Stimulated activated CD4-positive, alpha-beta T cell treated with anti-CD3 and anti-CD28 coated beads, Interleukin-12 subunit alpha, Interleukin-12 subunit beta, amount 100 ng/mL, for 48 hours (primary cell): ENCODE data around the gene SLC12A6.
A peak's percentile ranks its signal among the peaks of the same experiment; 100 is the strongest.
"Not testable (repeated sequence)": the region's sequence is repeated elsewhere in the genome, so short reads cannot be mapped to it uniquely, and the experiment has no call there.

Source experiments
- DNase-seq, 3 donors: peaks; one replicate each; pipeline ENCODE4 v3.0.0-alpha.2; 2020; ENCODE audit warnings: low read depth in 2 of 3, low spot score in 1 of 3

SLC12A6 gene

DNA sequence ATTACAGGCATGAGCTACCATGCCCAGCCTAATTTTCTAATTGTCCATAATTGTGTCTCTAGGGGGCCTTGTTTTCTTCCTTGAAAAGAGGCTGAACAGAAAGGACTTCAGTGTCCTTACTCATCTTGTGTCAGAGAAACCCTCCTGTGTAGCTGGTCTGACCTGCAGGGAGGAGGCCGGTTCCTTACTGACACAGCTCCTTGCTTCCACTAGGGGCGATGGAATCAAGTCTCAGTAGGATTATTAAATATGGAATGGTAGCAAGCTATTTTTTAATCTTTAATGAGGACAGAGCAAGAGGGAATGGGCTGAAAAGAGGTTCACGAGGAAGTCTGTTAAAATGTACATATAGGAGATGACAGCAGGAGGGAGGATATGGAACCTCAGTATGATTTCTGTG is 20.8 kb upstream of the SLC12A6 start:
- DNase-seq = no peak

- no peak for DNase-seq
Observed at GRCh38 chr15:34357653-34358052, 20.1 kb upstream of the SLC12A6 start.

- no peak for DNase-seq
Observed at GRCh38 chr15:34355241-34355640, 17.7 kb upstream of the SLC12A6 start.

- DNase-seq = no peak
Observed at GRCh38 chr15:34354286-34354685, 16.7 kb upstream of the SLC12A6 start.

DNA sequence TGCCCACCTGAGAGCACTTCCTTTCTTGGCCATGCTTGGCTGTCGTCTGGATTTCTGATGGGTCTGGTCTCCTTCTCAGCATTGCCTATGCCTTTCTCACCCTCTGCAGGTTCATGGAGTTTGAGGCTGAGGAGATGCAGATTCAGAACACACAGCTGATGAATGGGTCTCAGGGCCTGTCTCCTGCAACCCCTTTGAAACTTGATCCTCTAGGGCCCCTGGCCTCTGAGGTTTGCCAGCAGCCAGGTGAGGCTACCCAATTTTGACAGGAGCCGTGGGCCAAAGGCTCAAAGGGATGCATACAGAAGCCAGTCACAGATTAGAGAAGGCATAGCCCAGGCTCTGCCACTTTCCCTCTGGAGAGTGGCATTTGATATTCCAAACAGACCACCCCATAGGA is 16.0 kb upstream of the SLC12A6 start:
- no peak for DNase-seq

DNA sequence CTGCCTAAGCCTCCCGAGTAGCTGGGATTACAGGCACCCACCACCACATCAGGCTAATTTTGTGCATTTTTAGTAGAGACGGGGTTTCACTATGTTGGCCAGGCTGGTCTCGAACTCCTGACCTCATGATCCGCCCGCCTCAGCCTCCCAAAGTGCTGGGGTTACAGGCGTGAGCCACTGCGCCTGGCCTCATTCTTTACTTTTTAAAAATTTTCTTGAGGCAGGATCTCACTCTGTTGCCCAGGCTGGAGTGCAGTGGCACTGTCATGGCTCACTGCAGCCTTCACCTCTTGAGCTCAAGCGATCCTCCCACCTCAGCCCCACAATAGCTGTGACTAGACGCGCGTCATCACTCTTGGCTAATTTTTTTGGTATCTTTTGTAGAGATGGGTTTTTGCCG is 15.4 kb upstream of the SLC12A6 start:
- not testable (repeated sequence) for DNase-seq

DNA sequence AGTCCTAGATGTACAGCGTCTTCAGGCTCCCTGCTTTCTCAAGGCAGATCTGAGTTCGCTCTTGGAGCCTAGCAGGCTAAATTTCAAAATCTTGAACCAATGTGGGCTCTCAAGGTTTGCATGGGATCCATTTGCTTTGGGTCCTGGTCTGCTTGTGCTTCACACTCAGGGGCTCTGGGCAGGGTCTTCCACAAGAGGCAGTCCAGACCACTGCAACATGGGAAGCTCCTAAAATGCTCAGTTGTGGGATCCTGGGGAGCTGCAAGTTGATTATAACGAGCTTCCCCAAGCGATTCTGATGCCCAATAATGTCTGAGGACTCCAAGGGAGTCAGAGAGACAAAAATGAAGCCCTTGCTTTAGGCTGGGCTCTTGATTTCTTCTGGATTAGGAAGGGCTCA is 12.2 kb upstream of the SLC12A6 start:
- no peak for DNase-seq

GRCh38 chr15:34348735-34349300 is 11.2 kb upstream of the SLC12A6 start:
- no peak for DNase-seq

- no peak for DNase-seq
Observed at GRCh38 chr15:34347951-34348638, 10.5 kb upstream of the SLC12A6 start.

DNA sequence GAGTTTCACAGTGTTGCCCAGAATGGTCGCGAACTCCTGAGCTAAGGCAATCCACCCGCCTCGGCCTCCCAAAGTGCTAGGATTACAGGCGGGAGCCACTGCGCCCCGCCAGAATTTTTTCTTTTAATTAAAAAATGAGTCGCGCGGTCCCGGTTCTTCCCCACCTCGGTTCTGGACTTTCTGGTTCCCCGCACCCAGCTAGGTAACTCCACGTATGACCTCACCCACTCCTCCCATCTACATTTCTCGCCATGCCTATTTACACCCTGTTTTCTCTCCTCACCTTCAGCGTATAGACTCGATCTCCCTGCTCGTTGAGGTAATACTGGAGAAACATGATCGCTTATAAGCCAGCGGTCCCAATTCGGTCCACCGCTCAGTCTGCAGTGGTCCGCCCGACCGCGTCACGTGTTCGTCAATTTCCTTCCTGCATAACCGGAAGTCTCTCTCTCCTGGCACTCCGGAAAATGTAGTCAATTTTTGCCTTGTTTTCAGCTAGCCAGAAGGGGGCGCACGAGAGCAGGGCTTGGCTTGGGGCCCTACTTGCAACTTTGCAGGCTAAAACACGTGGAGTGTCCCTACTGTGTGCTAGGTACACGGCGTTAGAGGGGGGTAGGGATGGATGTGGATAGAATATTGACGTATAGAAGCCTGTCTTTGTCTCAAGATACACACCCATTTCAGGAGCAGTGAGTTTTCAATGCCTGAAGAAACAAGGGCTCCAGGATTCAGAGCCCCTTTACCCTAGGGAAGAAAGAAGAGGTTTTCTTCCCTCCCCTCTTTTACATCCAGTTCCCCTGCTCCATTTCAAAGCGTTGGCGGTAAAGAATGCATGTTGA is 5.4 kb upstream of the SLC12A6 start, which contains the start of the genes NOP10 and NUTM1:
Gene NOP10 (minus strand): TSS at position 400 of the 839 bp plus-strand sequence. CDS start 63 bp downstream, at position 337.
Gene NUTM1 (plus strand): TSS at position 579 of the 839 bp plus-strand sequence. CDS start 382 bp downstream, outside the sequence.
- DNase-seq = peak; percentile 91 to 97 (median 93)

- not testable (repeated sequence) for DNase-seq
Observed at GRCh38 chr15:34342213-34342736, 4.7 kb upstream of the SLC12A6 start.

- no peak for DNase-seq
Observed at GRCh38 chr15:34341381-34342212, 4.0 kb upstream of the SLC12A6 start.

GRCh38 chr15:34339946-34340345 is 2.4 kb upstream of the SLC12A6 start:
- no peak for DNase-seq

DNA sequence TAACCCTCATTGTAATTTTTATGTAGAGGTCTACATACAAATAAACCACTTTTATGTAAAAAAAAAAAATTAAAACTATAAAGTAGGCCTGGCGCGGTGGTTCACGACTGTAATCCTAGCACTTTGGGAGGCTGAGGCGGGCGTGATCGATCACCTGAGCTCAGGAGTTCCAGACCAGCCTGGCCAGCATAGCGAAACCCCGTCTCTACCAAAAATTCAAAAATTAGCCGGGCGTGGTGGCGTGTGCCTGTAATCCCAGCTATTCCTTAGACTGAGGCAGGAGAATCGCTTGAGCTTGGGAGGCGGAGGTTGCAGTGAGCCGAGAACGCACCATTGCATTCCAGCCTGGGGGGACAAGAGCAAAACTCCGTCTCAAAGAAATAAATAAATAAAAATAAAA is 766 bp upstream of the SLC12A6 start:
- no peak for DNase-seq

- DNase-seq = no peak
Observed at GRCh38 chr15:34336991-34337556, 507 bp downstream of the SLC12A6 start.

DNA sequence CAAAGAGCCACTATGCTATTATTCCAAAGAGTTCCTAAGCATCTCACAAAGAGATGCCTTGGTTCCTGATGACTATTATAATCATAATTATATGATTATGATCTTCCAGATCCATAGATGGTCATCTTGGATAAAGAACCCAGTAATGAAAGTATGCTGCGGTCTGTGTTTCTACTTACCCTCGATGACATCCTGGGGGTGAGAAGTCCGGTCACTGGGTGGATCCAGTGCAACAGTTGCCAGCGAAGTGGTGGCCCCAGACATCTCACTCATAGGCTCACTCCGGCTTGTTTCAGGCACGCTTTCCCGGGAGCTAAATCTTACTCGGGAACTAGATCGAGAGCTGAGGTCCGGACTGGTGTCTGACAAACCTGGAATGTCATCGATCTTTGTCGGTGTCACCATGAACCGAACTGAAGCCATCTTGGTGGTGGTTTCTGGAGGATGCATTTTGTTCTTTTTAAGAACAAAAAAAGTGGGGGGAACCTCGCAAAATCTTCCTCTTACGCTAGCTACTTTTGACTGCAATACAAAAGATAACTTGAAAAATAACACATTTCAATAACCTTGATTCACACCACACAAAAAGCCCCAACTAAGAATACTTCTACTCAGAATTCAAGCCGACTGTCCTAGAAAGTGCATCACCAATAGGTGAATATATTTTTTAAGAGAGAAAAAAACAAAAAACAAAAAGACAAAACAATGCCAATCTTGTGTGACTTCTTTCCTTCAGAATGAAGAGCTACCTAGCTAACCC is 1.2 kb downstream of the SLC12A6 start:
- DNase-seq = no peak

DNA sequence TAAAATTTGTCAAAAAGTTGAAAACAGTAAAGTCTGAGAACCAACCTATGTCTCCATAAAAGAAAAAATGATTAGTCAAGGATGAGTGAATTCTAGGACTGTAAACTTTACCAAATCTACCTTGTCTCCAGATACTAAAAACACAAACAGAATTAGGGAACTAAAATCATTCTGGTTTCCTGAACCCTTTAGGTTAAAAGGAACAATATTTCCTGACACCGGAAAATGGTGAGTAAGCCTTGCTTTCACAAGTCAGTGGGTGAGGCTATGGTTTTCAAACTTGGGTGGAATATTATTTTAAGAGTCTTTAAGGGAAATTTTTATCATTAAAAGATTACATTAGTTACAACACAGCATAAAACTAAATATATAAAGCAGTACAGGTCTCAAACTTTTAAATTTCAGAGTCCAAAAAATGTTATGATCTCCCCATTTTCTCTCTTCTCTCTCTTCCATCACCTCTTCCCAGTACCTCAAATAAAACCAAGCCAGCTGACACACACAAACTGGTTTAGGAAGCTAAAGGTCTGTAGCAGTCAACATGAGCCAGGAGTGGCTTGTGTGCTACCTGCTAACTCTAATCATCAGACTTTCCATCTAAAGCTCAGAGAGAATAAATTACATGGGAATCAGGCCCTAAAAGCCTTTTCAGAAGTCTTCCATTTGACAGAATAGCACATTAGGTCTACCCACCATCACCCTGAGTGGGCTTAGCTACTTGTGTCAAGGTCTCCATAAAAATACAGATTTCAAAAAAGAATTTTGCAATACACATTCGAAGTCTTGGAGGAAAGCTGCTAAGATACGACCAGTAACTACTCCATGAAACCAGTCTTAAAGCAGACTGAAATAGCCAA is 2.2 kb downstream of the SLC12A6 start:
- DNase-seq = no peak

GRCh38 chr15:34334672-34335071 is 2.9 kb downstream of the SLC12A6 start:
- DNase-seq = no peak
